GM18858 (cell line): Measurements from ENCODE around the gene ACER1.
"Not testable (repeated sequence)": the region's sequence is repeated elsewhere in the genome, so short reads cannot be mapped to it uniquely, and the experiment has no call there.

Experiments
- ATAC-seq: cut with Tn5 transposase; IDR thresholded peaks from one replicate; pipeline ENCODE4 v1.9.1; 2021; ENCODE audit not compliant: unreplicated experiment

The ACER1 gene, protein sequence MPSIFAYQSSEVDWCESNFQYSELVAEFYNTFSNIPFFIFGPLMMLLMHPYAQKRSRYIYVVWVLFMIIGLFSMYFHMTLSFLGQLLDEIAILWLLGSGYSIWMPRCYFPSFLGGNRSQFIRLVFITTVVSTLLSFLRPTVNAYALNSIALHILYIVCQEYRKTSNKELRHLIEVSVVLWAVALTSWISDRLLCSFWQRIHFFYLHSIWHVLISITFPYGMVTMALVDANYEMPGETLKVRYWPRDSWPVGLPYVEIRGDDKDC

DNA sequence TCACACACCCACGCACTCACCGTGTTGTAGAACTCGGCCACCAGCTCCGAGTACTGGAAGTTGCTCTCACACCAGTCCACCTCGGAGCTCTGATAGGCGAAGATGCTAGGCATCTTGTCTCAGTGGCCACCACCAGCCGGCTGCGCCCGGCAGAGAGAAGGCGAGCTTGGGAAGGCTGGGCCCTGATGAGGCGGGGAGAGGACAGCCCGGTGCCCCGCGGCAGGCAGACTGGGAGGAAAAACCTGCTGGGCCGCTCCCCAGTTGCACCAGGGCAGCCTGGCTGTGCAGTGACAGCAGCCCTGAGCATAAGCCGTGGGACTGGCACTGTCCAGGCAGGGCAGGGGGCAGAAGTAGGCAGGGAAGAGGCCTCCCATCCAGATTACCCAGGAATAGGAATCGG, at the start of gene ACER1:
TSS of gene ACER1 (minus strand) at position 174 of the 400 bp plus-strand sequence. CDS start at position 113, 61 bp downstream.
- no peak for ATAC-seq

GRCh38 chr19:6383188-6383587, 49.8 kb upstream of the ACER1 start:
- no peak for ATAC-seq

DNA sequence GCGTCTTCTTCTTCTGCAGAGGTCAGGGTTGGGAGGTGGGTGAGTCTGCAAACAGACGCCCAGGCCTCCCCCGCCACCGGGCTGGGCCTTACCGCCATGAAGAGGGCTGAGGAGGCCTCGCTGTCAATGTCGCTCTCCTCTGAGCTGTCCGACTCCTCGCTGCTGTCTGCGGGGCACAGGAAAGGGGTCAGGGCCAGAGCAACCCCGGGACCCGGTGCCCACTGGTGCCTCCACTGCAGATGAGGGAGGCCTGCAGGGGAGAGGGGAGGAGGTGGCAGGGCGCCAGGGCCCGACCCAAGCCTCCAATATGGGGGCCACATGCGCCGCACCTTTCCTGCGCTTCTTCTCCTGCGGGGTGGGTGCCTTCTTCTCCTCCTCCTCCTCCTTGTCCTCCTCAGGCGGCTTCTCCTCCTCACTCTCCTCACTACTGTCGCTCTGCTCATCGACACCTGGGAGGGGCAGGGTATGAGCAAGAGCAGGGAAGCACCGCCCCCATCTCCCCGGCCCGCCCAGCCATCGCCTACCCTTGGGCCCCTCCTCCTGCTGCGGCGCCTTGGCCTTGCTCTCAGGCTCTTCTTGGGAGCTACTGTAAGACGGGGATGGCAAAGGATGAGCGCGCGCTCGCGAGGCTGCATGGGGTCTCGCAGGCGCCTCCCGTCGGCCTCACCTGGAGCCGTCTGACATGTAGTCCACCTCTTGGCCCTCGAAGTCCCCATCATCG, 47.8 kb upstream of the ACER1 start:
- no peak for ATAC-seq

GRCh38 chr19:6379744-6380143, 46.3 kb upstream of the ACER1 start:
- no peak for ATAC-seq

DNA sequence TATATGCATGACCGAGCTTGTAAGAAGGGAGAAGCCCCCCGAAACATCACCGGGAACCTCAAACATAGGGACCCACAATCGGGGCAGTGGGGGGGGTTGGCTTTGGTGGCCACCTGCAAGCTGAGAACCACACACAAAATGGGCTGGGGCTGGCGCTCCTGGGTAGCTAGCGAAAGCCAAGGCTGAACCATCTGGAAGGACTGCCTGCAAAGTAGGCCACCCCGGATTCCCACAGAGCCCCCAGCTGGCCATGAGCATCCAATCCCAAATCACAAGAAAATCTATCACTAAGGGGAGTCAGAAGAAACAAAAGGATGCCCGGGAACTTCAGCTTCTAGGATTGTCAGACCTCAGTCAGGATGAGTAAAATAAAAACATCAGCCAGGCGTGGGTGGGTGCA, 45.1 kb upstream of the ACER1 start:
- ATAC-seq, result no peak

GRCh38 chr19:6378041-6378440, 44.6 kb upstream of the ACER1 start:
- no peak for ATAC-seq

DNA sequence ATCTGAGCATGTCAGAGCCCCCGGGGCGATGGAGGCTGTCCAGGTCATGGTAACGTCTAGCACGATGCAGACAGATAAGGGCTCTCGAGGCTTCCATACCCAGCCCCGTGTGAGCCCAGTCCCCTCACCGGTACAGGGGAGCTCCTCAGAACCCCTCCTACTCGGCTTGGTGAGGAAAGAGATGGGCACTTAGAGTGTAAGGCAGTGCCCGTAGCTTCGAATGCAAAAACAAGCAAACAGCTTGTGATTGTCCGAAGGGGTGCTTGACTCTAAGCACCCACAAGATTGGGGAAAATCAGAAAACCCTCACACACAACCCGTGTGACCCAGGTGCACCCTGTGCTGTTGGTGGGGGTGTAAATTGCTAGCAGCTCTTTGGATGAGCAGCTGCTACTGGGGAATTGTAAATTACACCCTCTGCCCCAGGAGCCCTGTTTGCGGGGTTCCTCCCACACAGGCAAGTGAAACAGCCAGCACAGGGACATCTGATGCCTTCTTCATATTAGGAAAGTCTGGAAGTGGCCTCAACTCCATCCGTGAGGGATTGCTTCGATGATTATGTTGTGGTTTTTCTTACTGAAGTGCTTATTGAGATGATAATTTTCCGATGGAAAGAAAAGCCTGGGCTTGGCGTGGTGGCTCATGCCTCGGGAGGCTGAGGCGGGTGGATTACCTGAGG, 43.2 kb upstream of the ACER1 start:
- ATAC-seq, result no peak

DNA sequence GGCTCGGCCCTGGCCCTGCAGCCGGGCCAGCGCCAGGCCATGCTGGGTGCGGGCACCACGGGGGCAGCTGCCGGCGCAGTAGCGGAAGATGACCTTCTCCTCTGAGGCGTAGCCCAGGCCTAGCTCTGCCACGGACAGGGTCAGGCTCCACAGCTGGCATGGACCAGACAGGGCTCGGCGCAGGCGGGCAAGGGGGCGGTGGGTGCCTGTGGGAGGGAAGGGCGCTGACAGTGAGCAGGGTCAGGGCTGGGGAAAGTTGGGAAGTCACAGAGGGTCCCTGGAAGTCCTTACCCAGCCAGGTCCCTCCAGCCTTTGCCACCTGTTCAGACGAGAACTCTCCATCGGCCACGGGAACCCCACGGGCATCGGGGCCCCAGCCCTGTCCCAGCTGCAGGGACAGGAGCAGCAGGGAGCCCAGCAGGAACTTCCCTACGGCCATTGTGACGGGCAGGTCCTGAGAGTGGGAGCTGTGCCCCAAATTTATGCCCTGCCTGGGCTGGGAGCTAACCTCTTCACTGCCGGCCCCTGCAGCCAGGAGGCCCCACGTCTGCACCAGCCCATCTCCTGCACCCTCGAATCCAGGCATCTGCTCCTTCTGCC, 42.1 kb upstream of the ACER1 start, which contains the start of gene PSPN:
TSS of gene PSPN (minus strand) at position 523 of the 600 bp plus-strand sequence. CDS start at position 439, 84 bp downstream.
- ATAC-seq, result no peak

DNA sequence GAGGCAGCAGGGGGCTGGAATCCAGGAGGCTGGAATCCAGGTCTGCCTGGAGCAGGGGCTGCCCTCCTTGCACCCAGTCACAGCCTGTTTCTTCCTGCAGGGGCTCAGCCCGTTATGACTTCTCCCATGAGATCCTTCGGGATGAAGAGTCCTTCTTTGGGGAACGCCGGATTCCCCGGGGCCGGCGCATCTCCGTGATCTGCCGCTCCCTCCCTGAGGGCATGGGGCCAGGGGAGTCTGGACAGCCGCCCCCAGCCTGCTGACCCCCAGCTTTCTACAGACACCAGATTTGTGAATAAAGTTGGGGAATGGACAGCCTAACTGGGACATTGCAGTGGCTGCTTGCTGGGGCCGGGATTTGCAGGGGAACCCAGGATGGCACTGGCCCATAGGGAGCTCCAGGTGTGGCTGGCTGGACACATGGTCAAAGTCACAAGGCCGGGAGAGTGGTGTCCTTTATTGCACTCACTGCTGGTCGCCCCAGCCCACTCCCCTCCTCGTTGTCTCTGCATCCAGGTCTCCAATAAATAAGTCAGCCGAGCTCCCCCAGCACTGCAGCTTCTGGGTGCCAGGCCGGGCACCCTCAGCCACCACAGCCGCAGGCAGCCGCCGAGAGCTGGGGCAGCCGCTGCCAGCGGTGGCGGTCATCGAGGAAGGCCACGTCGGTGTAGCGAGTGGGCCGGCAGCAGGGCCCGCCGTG, 41.4 kb upstream of the ACER1 start:
- ATAC-seq, result no peak

DNA sequence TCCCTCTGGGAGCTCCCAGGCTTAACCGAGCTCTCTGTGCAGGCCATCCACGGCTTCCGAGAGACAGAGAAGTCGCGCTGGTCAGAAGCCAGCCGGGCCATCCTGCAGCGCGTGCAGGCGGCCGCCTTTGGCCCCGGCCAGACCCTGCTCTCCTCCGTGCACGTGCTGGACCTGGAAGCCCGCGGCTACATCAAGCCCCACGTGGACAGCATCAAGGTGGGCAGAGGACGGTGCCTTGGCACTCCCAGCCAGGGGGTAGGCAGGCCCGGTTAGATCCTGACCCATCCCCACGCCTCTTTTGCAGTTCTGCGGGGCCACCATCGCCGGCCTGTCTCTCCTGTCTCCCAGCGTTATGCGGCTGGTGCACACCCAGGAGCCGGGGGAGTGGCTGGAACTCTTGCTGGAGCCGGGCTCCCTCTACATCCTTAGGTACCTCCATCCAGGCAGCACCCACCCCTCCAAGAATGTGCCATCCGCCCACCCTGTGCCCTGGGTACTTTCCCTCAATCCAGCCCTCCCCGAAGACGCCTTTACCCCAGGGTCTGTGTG, 40.8 kb upstream of the ACER1 start:
- no peak for ATAC-seq

GRCh38 chr19:6373813-6374108, 40.3 kb upstream of the ACER1 start:
- no peak for ATAC-seq

DNA sequence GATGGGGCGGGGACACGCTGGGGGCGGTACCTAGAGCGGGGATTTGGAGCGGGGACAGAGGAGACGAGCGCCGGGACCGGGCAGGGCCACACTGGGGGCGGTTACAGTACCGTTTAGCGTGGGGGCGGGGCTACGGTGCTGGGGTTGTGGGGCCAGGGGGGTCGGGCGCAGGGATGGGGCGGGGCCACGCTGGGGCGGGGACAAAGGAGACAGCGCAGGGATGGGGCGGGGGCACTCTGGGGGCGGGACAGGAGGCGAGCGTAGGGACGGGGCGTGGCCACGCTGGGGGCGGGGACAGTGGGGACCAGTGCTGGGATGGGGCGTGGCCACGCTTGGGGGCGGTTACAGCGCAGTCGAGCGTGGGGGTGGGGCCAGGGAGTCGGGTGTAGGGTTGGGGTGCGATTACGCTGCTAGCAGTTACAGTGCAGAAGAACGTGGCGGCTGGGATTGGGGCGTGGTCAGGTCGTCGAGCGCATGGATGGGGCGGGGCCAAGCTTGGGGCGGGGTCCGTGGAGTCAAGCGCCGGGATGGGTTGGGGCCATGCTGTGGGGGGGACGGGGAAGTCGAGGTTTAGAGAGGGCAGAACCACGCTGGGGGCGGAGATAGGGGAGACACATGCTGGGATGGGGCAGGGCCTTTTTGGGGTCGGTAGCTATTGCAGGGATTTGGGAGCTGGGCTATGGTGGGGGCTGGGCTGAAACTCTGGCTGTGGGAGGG, 39.8 kb upstream of the ACER1 start:
- ATAC-seq, result no peak

- peak; percentile 69 for ATAC-seq
Observed at GRCh38 chr19:6372594-6373095, 39.2 kb upstream of the ACER1 start, which contains the start of gene ALKBH7. TSS of gene ALKBH7 (plus strand) at chr19:6372794. CDS start at chr19:6372821, 27 bp downstream.

GRCh38 chr19:6364353-6364752, 30.9 kb upstream of the ACER1 start:
- no peak for ATAC-seq

DNA sequence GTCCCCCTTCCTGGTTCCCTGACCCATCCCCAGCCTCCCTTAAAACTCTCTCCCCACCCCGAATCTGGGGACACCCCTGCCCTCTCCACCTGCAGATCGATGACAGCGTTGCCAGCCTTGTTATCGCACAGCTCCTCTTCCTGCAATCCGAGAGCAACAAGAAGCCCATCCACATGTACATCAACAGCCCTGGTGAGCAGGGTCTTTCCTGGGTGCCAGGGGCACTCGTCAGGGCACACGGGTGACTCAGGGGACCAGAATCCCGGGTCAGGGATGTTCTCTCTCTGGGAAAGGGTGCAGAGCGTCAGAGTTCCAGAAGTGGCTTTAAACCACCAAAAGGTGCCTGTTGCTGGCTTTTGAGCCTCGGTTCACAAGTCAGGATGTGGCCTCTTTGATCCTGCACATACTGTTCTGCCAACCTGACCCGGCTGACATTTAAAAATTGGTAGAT, 29.0 kb upstream of the ACER1 start:
- ATAC-seq, result no peak

DNA sequence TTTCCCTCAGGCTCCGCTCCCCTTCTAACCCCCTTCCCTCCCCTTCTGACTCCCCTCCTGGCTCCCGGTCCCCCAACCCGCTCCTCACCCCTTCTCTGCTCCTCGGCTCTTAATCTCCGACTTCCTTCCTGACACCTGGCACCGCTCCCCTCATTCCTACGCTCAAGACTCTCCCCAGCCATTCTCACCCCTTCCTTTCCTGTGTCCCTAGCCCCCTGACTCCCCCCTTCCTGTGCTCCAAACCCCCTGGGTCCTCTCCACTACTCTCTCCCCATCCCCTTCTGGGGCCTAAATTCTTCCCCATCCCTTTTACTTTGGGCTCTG, 28.6 kb upstream of the ACER1 start:
- no peak for ATAC-seq

GRCh38 chr19:6360857-6361216, 27.4 kb upstream of the ACER1 start:
- not testable (repeated sequence) for ATAC-seq

DNA sequence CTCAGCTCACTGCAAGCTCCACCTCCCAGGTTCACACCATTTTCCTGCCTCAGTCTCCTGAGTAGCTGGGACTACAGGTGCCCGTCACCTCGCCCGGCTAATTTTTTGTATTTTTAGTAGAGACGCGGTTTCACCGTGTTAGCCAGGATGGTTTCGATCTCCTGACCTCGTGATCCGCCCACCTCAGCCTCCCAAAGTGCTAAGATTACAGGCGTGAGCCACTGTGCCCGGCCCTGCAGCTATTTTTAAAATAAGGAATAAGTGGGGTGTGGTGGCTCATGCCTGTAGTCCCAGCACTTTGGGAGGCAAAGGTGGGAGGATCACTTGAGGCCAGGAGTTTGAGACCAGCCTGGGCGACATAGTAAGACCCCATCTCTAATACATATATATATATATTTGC, 27.0 kb upstream of the ACER1 start:
- ATAC-seq, result not testable (repeated sequence)

- ATAC-seq, result no peak
Observed at GRCh38 chr19:6359568-6360341, 26.3 kb upstream of the ACER1 start.
